ENCODE measurements around the gene ARID5B.

ARID5B gene

DNA sequence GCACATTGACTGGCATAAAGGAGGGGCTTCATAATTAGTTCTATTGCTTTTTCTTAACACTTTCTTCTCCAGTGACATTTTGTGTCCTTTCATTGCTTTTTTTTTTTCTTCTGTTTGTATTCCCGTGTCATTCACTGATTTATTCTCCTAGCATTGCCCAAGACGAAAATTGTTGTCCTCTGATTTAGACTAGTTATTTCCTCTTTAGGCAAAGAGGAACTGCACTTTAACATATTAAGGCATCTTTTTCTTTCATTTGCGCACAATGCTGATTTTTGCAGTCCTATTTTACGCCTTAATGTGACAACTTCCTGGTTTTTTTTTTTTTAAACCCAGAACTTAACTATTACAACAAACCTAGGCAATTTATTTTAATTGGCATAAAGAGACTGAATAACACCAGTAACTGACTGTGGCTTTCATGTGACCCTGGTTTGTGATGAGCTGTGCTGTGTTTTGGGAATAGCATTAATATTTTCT, 39.7 kb downstream of the ARID5B start:
- no peak for DNase-seq (ENCODE audit: low read depth)

GRCh38 chr10:61942604-61943461, 41.3 kb downstream of the ARID5B start:
- no peak for DNase-seq (ENCODE audit: low read depth)

DNA sequence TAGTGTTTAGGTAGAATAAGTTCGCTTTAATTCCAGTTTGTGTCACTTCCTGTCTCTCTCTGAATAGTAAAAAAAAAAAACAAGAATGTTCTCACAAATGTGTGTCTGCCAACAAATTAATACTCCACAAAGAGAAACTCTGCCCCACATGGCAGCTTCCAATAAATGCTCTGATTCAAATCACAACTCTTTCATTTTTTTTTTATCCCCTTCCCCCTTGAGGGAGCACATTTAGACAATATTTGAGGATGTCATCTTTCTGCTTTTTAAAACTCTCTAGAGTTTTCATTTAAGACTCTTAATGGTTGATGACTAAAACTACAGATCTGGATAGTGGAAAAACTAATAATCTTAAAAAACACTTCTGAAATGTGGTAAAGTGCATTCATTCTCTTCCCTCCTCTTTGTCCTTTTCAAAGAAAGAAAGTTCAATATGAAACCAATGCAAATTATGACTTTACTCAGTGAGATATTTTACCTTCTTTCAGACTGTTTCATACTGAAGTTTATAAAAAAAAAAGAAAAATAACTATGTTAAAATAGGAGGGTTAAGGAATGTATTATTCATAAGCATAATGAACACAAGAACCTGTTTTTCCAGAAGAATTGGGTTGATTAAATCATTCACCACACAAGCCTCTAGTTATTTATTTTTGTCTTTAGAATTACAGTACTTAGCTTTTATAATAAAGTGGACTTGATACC, 42.3 kb downstream of the ARID5B start:
- no peak for DNase-seq (ENCODE audit: low read depth)

- DNase-seq (ENCODE audit: low read depth) = no peak
These were observed 43.1 kb downstream of the ARID5B start for GRCh38 chr10:61944410-61945147.

- no peak for DNase-seq (ENCODE audit: low read depth)
These were observed 48.2 kb downstream of the ARID5B start for GRCh38 chr10:61949687-61950086.

GRCh38 chr10:61950449-61951143, 49.1 kb downstream of the ARID5B start:
- DNase-seq (ENCODE audit: low read depth) = no peak

GRCh38 chr10:61951144-61951483, 49.6 kb downstream of the ARID5B start:
- DNase-seq (ENCODE audit: low read depth) = no peak

DNA sequence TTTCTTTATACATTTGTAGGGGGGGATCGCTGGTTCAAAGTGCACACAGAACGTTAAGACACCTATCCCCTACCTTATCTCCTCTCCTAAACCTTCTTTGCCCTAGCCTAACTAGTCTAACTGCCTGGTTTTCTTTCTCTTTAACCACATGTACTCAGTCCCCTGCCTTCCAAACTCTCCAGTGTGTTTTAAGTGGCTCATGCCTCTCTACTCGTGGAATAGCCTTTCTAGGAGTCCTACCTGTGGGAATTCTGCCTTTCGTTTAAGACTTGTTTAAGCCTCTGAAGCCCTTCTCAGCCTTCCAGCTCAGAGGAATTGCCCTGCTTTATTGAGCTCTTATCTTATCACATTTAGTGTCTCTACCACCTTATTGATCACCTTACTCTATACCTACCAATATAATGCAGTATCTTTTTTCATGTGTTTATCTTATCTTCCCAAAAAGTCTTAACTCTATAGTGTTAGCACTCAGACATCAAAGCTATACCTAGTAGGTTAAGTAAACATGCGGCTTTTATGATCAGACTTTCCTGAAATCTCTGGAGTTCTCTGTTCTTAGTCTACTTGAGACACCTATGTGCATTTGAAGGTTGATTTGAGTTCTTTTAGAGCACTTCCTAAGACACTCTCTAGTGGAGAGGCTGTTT, 50.7 kb downstream of the ARID5B start:
- no peak for DNase-seq (ENCODE audit: low read depth)

DNA sequence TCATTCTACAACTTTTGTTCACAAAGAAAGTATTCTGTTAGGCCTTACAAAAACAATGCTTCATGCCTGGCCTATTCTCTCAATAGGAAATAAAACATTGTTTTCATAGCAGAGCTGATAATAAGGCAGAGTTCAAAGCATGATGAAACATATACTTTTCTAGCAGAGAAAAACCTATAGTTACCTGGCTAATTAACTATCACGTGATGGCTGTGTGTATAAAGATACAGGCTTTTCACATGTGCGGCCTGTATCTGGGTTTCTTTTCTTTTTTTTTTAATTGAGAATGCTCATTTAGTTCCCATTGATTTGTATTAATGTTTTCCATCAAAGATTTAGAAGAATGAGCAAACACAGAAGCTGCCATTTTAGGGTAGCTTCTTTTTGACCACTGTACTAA, 51.7 kb downstream of the ARID5B start:
- no peak for DNase-seq (ENCODE audit: low read depth)

- no peak for DNase-seq (ENCODE audit: low read depth)
These were observed 56.3 kb downstream of the ARID5B start for GRCh38 chr10:61957806-61958205.

- DNase-seq (ENCODE audit: low read depth) = no peak
These were observed 56.8 kb downstream of the ARID5B start for GRCh38 chr10:61958311-61958710.

- no peak for DNase-seq (ENCODE audit: low read depth)
These were observed 57.3 kb downstream of the ARID5B start for GRCh38 chr10:61958805-61959204.

- DNase-seq (ENCODE audit: low read depth) = no peak
These were observed 58.3 kb downstream of the ARID5B start for GRCh38 chr10:61959814-61960213.

GRCh38 chr10:61960396-61961120, 59.1 kb downstream of the ARID5B start:
- no peak for DNase-seq (ENCODE audit: low read depth)

DNA sequence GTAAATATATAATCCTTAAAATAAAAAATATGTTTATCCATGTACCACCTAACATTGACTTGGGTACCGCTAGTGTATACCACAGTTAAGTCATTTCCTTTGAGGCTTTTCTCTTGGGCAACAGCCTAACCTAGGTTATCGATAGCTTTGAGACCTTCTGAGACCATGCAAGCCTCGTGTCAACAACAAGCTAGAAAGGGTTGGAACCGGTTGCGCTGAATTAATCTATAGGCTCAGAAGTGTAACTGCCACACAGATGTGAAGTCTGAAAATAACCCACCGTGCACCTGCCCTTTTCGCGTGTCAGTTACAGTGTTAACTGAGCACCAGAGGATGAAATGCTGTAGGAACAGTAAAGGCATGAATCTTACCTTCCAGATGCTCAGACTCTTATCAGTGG, 59.8 kb downstream of the ARID5B start:
- DNase-seq (ENCODE audit: low read depth) = no peak

GRCh38 chr10:61962971-61963370, 61.5 kb downstream of the ARID5B start:
- no peak for DNase-seq (ENCODE audit: low read depth)

DNA sequence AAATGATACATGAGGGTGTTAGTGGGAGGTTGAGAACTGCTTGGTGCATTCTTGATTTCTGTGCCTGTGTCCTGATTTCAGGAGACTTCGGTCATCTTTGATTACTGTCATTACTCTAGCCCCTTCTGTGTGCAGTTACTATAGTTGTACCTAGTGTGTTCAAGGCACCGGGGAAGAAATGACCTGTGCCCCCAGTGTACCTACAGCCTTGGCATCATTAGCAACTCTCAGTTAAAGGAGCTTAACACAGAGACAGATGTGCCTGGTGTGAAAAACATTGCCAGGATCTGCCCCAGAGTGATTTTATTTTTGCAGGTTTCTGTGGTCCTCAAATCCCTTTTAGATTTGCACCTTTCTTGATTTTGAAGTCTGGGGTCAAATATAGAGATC, 62.2 kb downstream of the ARID5B start:
- no peak for DNase-seq (ENCODE audit: low read depth)

- no peak for DNase-seq (ENCODE audit: low read depth)
These were observed 62.7 kb downstream of the ARID5B start for GRCh38 chr10:61964059-61964709.

GRCh38 chr10:61964949-61965702, 63.6 kb downstream of the ARID5B start:
- no peak for DNase-seq (ENCODE audit: low read depth)
